T-helper 9 cell (primary cell): ENCODE measurements around the gene IGF1R.

Experiments
- DNase-seq: peaks from one replicate; pipeline ENCODE4 v3.0.0-alpha.2; 2020

The IGF1R gene

GRCh38 chr15:98648654-98649471 lies 524 bp downstream of the IGF1R start:
- DNase-seq, result peak; percentile 6

DNA sequence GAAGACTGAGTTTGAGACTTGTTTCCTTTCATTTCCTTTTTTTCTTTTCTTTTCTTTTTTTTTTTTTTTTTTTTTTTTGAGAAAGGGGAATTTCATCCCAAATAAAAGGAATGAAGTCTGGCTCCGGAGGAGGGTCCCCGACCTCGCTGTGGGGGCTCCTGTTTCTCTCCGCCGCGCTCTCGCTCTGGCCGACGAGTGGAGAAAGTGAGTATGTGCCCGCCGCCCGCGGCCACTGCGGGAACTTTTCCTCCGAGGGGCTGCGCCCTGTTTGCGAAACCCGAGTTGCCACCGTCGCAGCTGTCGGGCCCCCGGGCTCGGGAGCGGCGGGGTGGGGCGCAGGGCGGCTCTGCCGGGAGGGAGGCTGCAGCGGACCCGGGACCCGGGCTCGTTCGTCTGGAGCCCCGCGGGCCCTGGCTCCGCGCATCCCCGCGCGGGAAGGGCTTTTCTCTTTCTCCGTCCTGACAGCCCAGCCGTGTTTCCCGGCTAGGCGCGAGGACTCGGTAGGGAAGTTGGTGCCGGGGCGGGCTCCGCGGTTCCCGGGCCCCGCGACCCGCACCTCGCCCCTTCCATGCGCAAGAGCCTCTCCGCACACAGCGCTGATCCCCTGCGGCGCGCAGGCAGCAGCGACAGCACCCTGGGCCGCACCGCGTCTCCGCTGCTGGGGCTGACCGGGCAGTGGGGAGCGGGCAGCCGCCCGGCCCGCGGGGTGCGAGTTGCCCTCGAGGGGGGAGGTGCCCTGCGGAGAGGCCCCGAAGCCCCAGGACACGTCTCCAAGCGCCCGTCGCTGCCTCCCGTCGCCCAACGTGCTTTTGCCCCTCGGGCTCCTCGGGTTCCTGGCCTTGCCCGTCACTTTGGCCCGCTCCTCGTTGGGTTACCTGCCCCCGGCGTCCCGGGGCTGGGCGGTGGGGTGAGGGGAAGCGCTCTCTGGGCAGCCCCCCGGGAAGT lies 1.4 kb downstream of the IGF1R start:
- DNase-seq, result peak; percentile 15

DNA sequence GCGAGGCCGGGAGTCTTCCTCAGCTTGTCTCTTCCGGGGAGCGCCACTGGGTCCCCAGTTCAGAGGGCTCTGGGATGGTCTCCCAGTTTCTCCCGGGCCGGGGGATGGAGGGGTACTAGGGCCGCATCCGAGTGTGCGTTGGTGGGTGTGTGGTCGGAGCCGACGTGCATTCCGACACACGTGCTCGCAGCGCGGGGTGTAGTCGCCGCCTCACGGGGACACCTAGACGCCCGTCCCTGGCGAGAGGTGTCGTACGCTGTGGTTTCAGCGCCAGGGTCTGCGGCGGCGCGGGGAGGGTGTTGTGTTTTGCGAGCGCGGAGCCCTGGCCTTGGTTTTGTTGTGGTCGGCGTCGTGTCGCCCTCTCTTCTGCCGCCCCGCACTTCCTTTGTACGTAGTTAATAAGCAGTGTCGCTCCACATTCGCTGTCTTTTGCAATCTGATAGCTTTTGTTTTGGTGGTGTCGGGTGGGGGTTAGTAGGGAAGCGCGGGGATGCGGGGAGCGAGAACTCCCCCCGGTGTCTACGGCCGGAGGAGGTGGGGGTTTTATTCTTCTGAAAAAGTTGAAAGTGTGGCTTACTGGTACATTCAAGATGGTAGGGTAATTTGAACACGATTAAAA lies 2.2 kb downstream of the IGF1R start:
- peak; percentile 32 for DNase-seq

DNA sequence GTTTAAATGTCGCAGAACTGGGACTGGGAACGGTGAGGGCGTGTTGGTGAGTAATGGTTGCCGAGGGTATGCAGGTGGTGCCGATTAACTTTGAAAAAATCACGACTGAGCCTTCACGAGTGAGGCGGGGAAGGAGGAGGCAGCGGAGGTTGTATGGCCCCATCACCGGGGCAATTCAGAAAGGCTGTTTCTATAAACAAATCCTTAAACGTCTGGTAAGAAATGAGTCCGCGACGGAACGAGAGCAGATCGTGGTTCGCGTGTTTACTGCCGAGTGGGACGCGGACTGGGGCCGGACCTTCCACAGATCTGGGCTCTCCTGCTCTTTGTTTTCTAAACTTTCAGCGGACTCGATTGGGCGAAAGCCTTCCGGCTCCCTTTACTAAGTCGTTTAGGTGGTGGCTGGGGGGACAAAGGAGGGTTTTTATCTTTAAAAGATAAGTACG lies 2.7 kb downstream of the IGF1R start:
- no peak for DNase-seq

GRCh38 chr15:98651581-98652220 lies 3.4 kb downstream of the IGF1R start:
- no peak for DNase-seq

- no peak for DNase-seq
These were observed 5.3 kb downstream of the IGF1R start for GRCh38 chr15:98653686-98654085.

GRCh38 chr15:98654790-98655360 lies 6.5 kb downstream of the IGF1R start:
- no peak for DNase-seq

- no peak for DNase-seq
These were observed 7.4 kb downstream of the IGF1R start for GRCh38 chr15:98655732-98656131.

GRCh38 chr15:98657721-98658120 lies 9.4 kb downstream of the IGF1R start:
- DNase-seq, result no peak

DNA sequence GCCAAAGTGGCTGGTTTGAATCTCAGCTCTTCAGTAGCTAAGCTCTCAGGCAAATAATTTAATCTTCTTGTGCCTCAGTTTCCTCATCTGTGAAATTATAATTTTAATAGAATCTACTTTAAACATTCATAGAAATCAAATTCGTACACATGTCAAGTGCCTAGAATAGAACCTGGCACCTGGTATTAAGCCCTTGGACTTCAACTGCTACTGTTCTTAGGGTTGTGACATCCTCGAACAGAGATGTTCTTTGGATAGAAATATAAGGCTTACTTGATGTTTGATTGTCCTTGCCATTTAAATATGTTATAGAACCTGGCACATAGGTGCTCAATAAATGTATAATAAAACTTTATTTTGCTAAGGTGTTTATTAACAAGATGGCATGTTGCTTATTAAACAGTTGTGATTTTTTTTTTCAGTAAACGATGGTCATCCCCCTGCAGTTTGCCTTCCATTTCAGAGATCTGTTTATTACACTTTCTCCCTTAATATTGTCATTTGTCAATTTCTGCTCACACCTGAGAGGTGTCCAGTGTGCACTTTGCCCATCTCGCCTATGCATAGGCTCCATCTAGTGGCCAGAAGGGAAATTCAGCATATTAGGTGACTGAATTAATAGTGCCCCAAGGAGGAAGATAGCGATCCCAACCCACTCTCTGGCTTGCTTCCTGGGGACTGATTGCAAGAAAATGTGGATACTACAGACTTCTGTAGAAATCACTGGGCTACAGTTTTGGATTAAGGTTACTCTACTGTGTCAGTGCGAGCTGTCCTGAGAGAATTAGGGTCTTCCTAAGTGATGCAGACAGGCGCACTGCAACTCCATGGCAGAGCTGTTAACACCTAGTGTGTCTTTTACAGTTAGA lies 10.7 kb downstream of the IGF1R start:
- no peak for DNase-seq

GRCh38 chr15:98660055-98660454 lies 11.7 kb downstream of the IGF1R start:
- no peak for DNase-seq

- DNase-seq, result no peak
These were observed 14.7 kb downstream of the IGF1R start for GRCh38 chr15:98663045-98663444.

GRCh38 chr15:98663606-98664005 lies 15.3 kb downstream of the IGF1R start:
- DNase-seq, result no peak

DNA sequence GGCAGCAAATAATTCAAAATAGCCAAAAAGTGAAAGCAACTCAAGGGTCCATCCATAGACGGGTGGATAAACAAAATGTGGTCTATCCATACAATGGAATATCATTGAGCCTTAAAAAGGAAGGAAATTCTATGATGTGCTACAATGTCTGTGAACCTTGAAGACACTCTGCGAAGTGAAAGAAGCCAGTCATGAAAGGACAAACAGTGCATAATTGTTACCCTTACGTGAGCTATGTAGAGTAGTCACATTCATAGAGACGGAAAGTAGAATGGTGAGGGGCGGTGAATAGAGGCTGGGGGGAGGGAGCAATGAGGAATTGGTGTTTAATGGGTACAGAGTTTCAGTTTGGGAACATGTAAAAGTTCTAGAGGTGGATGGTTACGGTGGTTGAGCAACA lies 18.1 kb downstream of the IGF1R start:
- no peak for DNase-seq

DNA sequence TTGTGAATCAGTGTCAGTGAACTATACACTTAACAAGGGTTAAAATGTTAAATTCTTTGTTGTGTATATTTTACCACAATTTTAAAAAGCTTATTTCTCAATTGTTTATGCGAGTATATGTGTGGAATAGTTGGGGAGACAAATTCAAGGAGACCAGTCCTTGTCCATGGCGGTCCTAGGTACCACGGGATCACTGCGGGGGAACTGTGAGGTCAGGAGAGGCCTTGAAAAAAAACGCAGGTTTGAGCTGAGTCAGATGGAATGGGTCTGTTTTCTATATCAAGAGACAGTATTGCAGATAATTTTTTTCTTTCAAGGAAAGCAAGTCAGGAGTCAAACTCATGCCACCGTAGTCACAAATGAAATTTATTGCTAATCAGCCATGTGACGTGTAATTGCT lies 18.5 kb downstream of the IGF1R start:
- DNase-seq, result no peak

GRCh38 chr15:98667521-98668179 lies 19.3 kb downstream of the IGF1R start:
- DNase-seq, result no peak

DNA sequence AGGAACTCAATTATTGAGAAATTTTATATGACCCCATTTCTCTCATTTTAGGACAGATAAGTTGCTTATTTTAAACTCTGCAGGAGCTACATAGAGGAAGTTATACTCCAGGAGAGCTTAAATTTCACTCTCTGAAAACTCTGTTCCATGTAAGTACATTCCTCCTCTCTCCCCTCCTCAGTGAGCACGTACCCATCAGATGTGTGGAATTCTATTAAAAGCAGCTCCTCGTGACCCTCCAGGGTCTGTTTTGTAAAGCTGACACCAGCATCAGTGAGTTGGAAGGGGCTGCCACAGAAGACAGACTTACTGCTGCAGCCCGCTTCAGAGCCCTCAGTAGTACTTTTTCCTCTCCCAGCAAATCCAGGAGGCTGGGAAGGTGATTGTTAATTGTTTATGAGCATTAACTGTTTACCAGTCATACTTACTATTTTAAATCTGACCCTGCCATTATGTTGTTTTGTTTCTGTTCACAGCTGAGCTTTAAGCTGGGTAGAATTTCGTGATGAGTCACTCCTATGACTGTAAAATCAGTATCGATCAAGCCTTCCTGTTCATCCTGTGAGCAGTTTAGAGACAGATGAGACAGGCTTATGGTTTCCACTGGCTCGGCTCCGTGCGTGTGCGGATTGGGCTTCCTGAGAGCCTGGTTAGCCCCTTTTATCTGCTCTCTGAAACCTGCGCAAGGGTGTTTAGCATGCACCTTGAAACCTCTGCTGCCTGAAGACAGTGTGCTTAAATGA lies 20.4 kb downstream of the IGF1R start:
- DNase-seq, result no peak

- DNase-seq, result no peak
These were observed 21.3 kb downstream of the IGF1R start for GRCh38 chr15:98669638-98670037.

GRCh38 chr15:98671060-98672008 lies 23.0 kb downstream of the IGF1R start:
- no peak for DNase-seq
